ENCODE results near the gene DLG1.

DNA sequence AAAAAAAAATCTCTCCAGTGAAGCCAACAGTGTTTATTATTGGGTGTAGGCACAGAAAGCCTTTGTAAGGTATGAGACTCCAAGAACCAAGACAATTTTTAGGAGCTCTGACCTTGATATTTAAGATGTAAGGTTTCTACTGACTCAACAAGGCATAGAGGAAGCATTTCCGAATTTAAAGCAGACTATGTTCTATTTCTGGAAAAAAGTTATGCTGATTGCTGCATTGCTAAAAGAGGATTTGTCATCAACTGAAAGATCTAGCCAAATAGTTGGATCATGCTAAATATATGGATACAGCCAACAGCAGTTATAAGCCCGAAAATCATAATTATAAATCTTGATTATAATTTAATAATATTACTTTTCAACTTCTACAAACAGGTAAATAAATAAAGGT, 215.5 kb downstream of the DLG1 start:
- TF ChIP-seq, protein P1, sequence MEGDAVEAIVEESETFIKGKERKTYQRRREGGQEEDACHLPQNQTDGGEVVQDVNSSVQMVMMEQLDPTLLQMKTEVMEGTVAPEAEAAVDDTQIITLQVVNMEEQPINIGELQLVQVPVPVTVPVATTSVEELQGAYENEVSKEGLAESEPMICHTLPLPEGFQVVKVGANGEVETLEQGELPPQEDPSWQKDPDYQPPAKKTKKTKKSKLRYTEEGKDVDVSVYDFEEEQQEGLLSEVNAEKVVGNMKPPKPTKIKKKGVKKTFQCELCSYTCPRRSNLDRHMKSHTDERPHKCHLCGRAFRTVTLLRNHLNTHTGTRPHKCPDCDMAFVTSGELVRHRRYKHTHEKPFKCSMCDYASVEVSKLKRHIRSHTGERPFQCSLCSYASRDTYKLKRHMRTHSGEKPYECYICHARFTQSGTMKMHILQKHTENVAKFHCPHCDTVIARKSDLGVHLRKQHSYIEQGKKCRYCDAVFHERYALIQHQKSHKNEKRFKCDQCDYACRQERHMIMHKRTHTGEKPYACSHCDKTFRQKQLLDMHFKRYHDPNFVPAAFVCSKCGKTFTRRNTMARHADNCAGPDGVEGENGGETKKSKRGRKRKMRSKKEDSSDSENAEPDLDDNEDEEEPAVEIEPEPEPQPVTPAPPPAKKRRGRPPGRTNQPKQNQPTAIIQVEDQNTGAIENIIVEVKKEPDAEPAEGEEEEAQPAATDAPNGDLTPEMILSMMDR (IDR thresholded peaks at IDR 0.05 in 2 of 3, conservative IDR thresholded peaks at IDR 0.05 in 1 of 3; ENCODE audit: borderline replicate concordance in 1 of 3, insufficient read depth in 1 of 3, low read depth in 2 of 3, low read length in 2 of 3) = no peak
- TF ChIP-seq POLR2AphosphoS5 (IDR thresholded peaks at IDR 0.05; ENCODE audit: low read depth, low read length) = no peak
- no peak for TF ChIP-seq ZNF274 (IDR thresholded peaks at IDR 0.05; ENCODE audit: low read depth, low read length)
- no peak for TF ChIP-seq POLR2A (IDR thresholded peaks at IDR 0.05; ENCODE audit: borderline replicate concordance, extremely low read depth, insufficient read depth, insufficient read length)
- TF ChIP-seq EZH2phosphoT487 (IDR thresholded peaks at IDR 0.05; ENCODE audit: borderline replicate concordance) = no peak
- TF ChIP-seq, protein P2, sequence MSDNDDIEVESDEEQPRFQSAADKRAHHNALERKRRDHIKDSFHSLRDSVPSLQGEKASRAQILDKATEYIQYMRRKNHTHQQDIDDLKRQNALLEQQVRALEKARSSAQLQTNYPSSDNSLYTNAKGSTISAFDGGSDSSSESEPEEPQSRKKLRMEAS (IDR thresholded peaks at IDR 0.05) = no peak

Measured in HCT116 (cell line).